AG04449 (cell line): ENCODE measurements around the gene NCOA1.

Source experiments
- CTCF ChIA-PET: fragments of 350-600 bp; formaldehyde crosslinking; extraction: SDS; loops from one replicate; lab custom pipeline; 2021; ENCODE audit warnings: antibody characterized with exemption; lab: Yijun Ruan, JAX
- POLR2A ChIA-PET: fragments of 400-600, 350-600 bp; formaldehyde crosslinking; extraction: SDS; loops from one replicate; lab custom pipeline; 2020; ENCODE audit warnings: antibody characterized with exemption, inconsistent platforms; lab: Yijun Ruan, JAX
- DNase-seq: peaks from one replicate; pipeline ENCODE4 v3.0.0-alpha.2; 2010; ENCODE audit warnings: low read depth, low spot score
- H3K4me3 ChIP-seq: 2 replicates; pipeline ENCODE4 v1.5.1; 2011; ENCODE audit warnings: low read depth, mild to moderate bottlenecking, control low read depth, low read length
- CTCF ChIP-seq: IDR thresholded peaks from one replicate; pipeline ENCODE4 v1.5.1; 2011; ENCODE audit warnings: mild to moderate bottlenecking, moderate library complexity, low read length, control low read depth, inconsistent platforms; ENCODE audit not compliant: insufficient read depth; ENCODE audit errors: missing control alignments

Gene NCOA1

GRCh38 chr2:24730481-24730880 is 239.4 kb downstream of the NCOA1 start:
- CTCF ChIA-PET: no interaction called here
- POLR2A ChIA-PET: no interaction called here
- no peak overlapping the region for H3K4me3 ChIP-seq
- DNase-seq: no peak
- no peak for TF ChIP-seq CTCF

- no peak overlapping the region for H3K4me3 ChIP-seq
- ChIA-PET POLR2A (no interaction called here), CTCF (no interaction called here)
- no peak for TF ChIP-seq CTCF
- DNase-seq: no peak
Measured at GRCh38 chr2:24731040-24731439, 240.0 kb downstream of the NCOA1 start.

- TF ChIP-seq CTCF: no peak
- no peak overlapping the region for H3K4me3 ChIP-seq
- no peak for DNase-seq
- ChIA-PET POLR2A (no interaction called here), CTCF (interaction anchor here (0.9 kb wide), 1 partner anchor 59 kb away, joined by 3 read pairs; no protein-coding TSS in a partner anchor)
Measured at GRCh38 chr2:24731923-24732322, 240.9 kb downstream of the NCOA1 start.

- H3K4me3 ChIP-seq: no peak overlapping the region
- TF ChIP-seq CTCF: no peak
- DNase-seq: no peak
- ChIA-PET CTCF (no interaction called here), POLR2A (no interaction called here)
Measured at GRCh38 chr2:24734741-24735140, 243.7 kb downstream of the NCOA1 start.

GRCh38 chr2:24739354-24740025 is 248.4 kb downstream of the NCOA1 start:
- no peak overlapping the region for H3K4me3 ChIP-seq
- POLR2A ChIA-PET: no interaction called here
- CTCF ChIA-PET: interaction anchor here (0.9 to 1.4 kb wide), 2 partner anchors 10 to 14 kb away, joined by 3 to 4 read pairs; no protein-coding TSS in a partner anchor
- no peak for DNase-seq
- no peak for TF ChIP-seq CTCF

GRCh38 chr2:24740142-24740541 is 249.1 kb downstream of the NCOA1 start:
- no peak overlapping the region for H3K4me3 ChIP-seq
- no peak for TF ChIP-seq CTCF
- DNase-seq: no peak
- POLR2A ChIA-PET: no interaction called here
- CTCF ChIA-PET: interaction anchor here (1.4 kb wide), 1 partner anchor 11 kb away, joined by 4 read pairs; no protein-coding TSS in a partner anchor
